ENCODE measurements around the gene STPG3. TPM values are rescaled to one million over a fixed set of nuclear protein-coding genes. Genes with fewer than 3 reads are reported as not detected.

The STPG3 gene
- total and polyA plus RNA-seq, 2 of the 13 experiments (the other 11 are each of a cell fraction or from before 2014, with no cell fraction given), result not detected

DNA sequence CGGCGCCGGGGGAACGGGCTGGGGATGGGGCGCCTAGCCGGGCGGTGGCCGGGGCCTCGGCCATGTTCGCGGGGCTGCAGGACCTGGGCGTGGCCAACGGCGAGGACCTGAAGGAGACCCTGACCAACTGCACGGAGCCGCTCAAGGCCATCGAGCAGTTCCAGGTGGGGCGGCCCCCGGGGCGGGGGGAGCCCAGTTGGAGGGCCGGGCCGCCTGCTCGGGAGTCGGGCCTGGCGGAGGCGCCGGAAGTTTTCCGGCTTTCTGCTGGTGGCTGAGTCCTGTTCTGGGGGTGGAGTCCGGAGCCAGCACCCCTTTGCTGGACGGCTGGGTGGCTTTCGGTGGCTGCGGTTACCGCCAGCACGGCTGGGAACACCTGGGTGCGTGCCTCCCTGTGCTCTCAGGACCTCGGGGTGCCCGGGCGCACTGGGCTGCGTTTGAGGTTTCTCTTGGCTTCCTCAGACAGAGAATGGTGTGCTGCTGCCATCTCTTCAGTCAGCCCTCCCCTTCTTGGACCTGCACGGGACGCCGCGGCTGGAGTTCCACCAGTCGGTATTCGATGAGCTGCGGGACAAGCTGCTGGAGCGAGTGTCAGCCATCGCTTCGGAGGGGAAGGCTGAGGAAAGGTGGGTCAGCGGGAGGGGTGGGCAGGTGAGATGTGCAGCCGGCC, 4.5 kb downstream of the STPG3 start (continued):
- TF ChIP-seq, protein P1, sequence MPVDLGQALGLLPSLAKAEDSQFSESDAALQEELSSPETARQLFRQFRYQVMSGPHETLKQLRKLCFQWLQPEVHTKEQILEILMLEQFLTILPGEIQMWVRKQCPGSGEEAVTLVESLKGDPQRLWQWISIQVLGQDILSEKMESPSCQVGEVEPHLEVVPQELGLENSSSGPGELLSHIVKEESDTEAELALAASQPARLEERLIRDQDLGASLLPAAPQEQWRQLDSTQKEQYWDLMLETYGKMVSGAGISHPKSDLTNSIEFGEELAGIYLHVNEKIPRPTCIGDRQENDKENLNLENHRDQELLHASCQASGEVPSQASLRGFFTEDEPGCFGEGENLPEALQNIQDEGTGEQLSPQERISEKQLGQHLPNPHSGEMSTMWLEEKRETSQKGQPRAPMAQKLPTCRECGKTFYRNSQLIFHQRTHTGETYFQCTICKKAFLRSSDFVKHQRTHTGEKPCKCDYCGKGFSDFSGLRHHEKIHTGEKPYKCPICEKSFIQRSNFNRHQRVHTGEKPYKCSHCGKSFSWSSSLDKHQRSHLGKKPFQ (CRISPR knock-in tag; IDR thresholded peaks at IDR 0.05; ENCODE audit: insufficient replicate concordance), result no peak
- TF ChIP-seq ZSCAN21 (CRISPR knock-in tag; IDR thresholded peaks at IDR 0.05; ENCODE audit: borderline replicate concordance) (peak; percentile 18; the same call in 1 of the 2 replicates), ZNF75D (CRISPR knock-in tag; IDR thresholded peaks at IDR 0.05; ENCODE audit: borderline replicate concordance) (no peak), ZNF605 (CRISPR knock-in tag; IDR thresholded peaks at IDR 0.05) (0 out of 2 replicates have a peak, but pooled peaks have one; percentile 8), ZNF598 (CRISPR knock-in tag; IDR thresholded peaks at IDR 0.05; ENCODE audit: borderline replicate concordance) (0 out of 2 replicates have a peak, but pooled peaks have one; percentile 2), ZNF792 (CRISPR knock-in tag; IDR thresholded peaks at IDR 0.05) (no peak), RARA (CRISPR knock-in tag; IDR thresholded peaks at IDR 0.05) (no peak), PAWR (CRISPR knock-in tag; IDR thresholded peaks at IDR 0.05; ENCODE audit: borderline replicate concordance) (no peak), RFX5 (IDR thresholded peaks at IDR 0.05; ENCODE audit: low read depth, low read length) (no peak), REXO4 (CRISPR knock-in tag; IDR thresholded peaks at IDR 0.05; ENCODE audit: borderline replicate concordance) (no peak), NFATC3 (CRISPR knock-in tag; IDR thresholded peaks at IDR 0.05) (no peak), YY1 (IDR thresholded peaks at IDR 0.05; ENCODE audit: insufficient read depth, insufficient replicate concordance, low read depth, low read length) (peak; percentile 65), TCF7 (IDR thresholded peaks at IDR 0.05; ENCODE audit: low read depth) (no peak), HNRNPUL1 (IDR thresholded peaks at IDR 0.05; ENCODE audit: low read depth, low read length) (no peak), HMG20B (CRISPR knock-in tag; conservative IDR thresholded peaks at IDR 0.05) (no peak), FLYWCH1 (CRISPR knock-in tag; IDR thresholded peaks at IDR 0.05) (no peak), KLF6 (CRISPR knock-in tag; IDR thresholded peaks at IDR 0.05) (0 out of 2 replicates have a peak, but pooled peaks have one; percentile 17), RBM39 (IDR thresholded peaks at IDR 0.05; ENCODE audit: low read depth, low read length, poor library complexity, severe bottlenecking) (peak; percentile 28)
- TF ChIP-seq, protein P2, sequence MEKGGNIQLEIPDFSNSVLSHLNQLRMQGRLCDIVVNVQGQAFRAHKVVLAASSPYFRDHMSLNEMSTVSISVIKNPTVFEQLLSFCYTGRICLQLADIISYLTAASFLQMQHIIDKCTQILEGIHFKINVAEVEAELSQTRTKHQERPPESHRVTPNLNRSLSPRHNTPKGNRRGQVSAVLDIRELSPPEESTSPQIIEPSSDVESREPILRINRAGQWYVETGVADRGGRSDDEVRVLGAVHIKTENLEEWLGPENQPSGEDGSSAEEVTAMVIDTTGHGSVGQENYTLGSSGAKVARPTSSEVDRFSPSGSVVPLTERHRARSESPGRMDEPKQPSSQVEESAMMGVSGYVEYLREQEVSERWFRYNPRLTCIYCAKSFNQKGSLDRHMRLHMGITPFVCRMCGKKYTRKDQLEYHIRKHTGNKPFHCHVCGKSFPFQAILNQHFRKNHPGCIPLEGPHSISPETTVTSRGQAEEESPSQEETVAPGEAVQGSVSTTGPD (CRISPR knock-in tag; IDR thresholded peaks at IDR 0.05), result no peak
- TF ChIP-seq, protein P3, sequence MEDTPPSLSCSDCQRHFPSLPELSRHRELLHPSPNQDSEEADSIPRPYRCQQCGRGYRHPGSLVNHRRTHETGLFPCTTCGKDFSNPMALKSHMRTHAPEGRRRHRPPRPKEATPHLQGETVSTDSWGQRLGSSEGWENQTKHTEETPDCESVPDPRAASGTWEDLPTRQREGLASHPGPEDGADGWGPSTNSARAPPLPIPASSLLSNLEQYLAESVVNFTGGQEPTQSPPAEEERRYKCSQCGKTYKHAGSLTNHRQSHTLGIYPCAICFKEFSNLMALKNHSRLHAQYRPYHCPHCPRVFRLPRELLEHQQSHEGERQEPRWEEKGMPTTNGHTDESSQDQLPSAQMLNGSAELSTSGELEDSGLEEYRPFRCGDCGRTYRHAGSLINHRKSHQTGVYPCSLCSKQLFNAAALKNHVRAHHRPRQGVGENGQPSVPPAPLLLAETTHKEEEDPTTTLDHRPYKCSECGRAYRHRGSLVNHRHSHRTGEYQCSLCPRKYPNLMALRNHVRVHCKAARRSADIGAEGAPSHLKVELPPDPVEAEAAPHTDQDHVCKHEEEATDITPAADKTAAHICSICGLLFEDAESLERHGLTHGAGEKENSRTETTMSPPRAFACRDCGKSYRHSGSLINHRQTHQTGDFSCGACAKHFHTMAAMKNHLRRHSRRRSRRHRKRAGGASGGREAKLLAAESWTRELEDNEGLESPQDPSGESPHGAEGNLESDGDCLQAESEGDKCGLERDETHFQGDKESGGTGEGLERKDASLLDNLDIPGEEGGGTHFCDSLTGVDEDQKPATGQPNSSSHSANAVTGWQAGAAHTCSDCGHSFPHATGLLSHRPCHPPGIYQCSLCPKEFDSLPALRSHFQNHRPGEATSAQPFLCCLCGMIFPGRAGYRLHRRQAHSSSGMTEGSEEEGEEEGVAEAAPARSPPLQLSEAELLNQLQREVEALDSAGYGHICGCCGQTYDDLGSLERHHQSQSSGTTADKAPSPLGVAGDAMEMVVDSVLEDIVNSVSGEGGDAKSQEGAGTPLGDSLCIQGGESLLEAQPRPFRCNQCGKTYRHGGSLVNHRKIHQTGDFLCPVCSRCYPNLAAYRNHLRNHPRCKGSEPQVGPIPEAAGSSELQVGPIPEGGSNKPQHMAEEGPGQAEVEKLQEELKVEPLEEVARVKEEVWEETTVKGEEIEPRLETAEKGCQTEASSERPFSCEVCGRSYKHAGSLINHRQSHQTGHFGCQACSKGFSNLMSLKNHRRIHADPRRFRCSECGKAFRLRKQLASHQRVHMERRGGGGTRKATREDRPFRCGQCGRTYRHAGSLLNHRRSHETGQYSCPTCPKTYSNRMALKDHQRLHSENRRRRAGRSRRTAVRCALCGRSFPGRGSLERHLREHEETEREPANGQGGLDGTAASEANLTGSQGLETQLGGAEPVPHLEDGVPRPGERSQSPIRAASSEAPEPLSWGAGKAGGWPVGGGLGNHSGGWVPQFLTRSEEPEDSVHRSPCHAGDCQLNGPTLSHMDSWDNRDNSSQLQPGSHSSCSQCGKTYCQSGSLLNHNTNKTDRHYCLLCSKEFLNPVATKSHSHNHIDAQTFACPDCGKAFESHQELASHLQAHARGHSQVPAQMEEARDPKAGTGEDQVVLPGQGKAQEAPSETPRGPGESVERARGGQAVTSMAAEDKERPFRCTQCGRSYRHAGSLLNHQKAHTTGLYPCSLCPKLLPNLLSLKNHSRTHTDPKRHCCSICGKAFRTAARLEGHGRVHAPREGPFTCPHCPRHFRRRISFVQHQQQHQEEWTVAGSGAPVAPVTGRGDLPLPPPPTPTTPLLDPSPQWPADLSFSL (CRISPR knock-in tag; IDR thresholded peaks at IDR 0.05), result no peak

All from HepG2 (cell line).